Left ventricle myocardium inferior (tissue), 1 donor: ENCODE results near the gene STX2. TPM values are rescaled to one million over a fixed set of nuclear protein-coding genes. Genes with fewer than 3 reads are reported as not detected.
"Not testable (repeated sequence)": the region's sequence is repeated elsewhere in the genome, so short reads cannot be mapped to it uniquely, and the experiment has no call there.

ENCODE experiments used
- DNase-seq: peaks from one replicate; pipeline ENCODE4 v3.0.0-alpha.2; 2020
- H3K27ac ChIP-seq: fragments of 200-600 bp; replicated peaks from 2 replicates; pipeline ENCODE4 v1.8.0; 2021
- H3K27me3 ChIP-seq: fragments of 200-600 bp; 2 replicates; pipeline ENCODE4 v1.8.0; 2021; ENCODE audit warnings: low read depth
- H3K36me3 ChIP-seq: fragments of 200-600 bp; 2 replicates; pipeline ENCODE4 v1.8.0; 2021
- H3K4me1 ChIP-seq: fragments of 200-600 bp; 2 replicates; pipeline ENCODE4 v1.8.0; 2021
- H3K4me3 ChIP-seq: fragments of 200-600 bp; 2 replicates; pipeline ENCODE4 v1.8.0; 2021; ENCODE audit warnings: mild to moderate bottlenecking, moderate library complexity
- H3K9me3 ChIP-seq: fragments of 200-600 bp; replicated peaks from 2 replicates; pipeline ENCODE4 v1.8.0; 2021
- CTCF ChIP-seq: fragments of 200-600 bp; IDR thresholded peaks from 2 replicates; pipeline ENCODE4 v1.8.0; 2021; ENCODE audit warnings: antibody characterized with exemption, mild to moderate bottlenecking, borderline replicate concordance
- intact Hi-C: fragments of 100-400 bp; cut with micrococcal nuclease; formaldehyde crosslinking; loops from one replicate; pipeline ENCODE4 v1.11.0; 2022
- total RNA-seq: library from RNA; stranded (reverse); fragmentation: NEBNext Ultra II Directional; extraction: Animal tissue kit (Norgen Biotek cat#: 25700); gene quantifications from one replicate; pipeline ENCODE4 v1.2.1, GENCODE V29; 2021
- donor health status: DM: no; HTN: yes; CAD: no; lungs with severe emphysema.

STX2 gene
- total RNA-seq, 1 donor from 2014 or later: 11.1 TPM

DNA sequence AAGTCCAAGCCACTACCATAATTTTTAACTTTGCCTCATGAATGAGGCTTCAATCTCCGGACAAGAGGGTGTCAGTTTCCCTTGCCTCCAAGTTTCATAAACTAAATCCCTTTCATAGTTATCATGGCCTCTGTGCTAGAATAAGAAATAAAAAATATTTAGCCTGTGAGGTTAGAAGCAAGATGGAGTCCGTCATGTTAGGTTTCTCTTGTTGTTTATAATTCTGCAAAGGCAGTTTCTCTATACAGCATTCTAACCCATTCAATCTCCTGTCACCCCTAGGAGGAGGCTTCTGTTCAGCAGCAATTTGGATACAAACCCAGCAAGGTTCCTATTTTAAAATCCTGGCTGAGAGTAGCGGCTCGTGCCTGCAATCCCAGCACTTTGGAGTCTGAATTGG is 17.0 kb upstream of the STX2 start:
- no peak for TF ChIP-seq CTCF
- no peak for DNase-seq
- H3K36me3 ChIP-seq: no peaks in the 10 kb centered on the region
- H3K9me3 ChIP-seq: peaks cover 11% of the 10 kb centered on the region
- H3K4me1 ChIP-seq: no peaks in the 10 kb centered on the region
- H3K27ac ChIP-seq: no peak overlapping the region
- H3K4me3 ChIP-seq: no peak overlapping the region
- intact Hi-C loops: no loop called here
- H3K27me3 ChIP-seq: peaks cover 36% of the 10 kb centered on the region

- Histone ChIP-seq H3K27me3 (peaks cover 16% of the 10 kb centered on the region), H3K4me3 (no peak overlapping the region), H3K27ac (no peak overlapping the region), H3K4me1 (no peaks in the 10 kb centered on the region), H3K36me3 (no peaks in the 10 kb centered on the region), H3K9me3 (peaks cover 8% of the 10 kb centered on the region)
- TF ChIP-seq CTCF: no peak
- intact Hi-C loops: no loop called here
- no peak for DNase-seq
Measured at GRCh38 chr12:130850418-130851021, 11.5 kb upstream of the STX2 start.

GRCh38 chr12:130849561-130850417 is 10.7 kb upstream of the STX2 start:
- Histone ChIP-seq H3K36me3 (no peaks in the 10 kb centered on the region), H3K4me1 (no peaks in the 10 kb centered on the region), H3K9me3 (peaks cover 8% of the 10 kb centered on the region), H3K27ac (no peak overlapping the region), H3K27me3 (peaks cover 9% of the 10 kb centered on the region), H3K4me3 (no peak overlapping the region)
- no peak for TF ChIP-seq CTCF
- intact Hi-C loops: no loop called here
- DNase-seq: no peak

- H3K9me3 ChIP-seq, H3K4me1 ChIP-seq, H3K27ac ChIP-seq, H3K27me3 ChIP-seq, intact Hi-C loops, H3K36me3 ChIP-seq, DNase-seq, H3K4me3 ChIP-seq: not testable (repeated sequence)
Measured at GRCh38 chr12:130848785-130849305, 9.8 kb upstream of the STX2 start.

GRCh38 chr12:130848105-130848504 is 9.1 kb upstream of the STX2 start:
- H3K4me1 ChIP-seq, H3K9me3 ChIP-seq, H3K4me3 ChIP-seq, DNase-seq, H3K36me3 ChIP-seq, intact Hi-C loops, H3K27me3 ChIP-seq, H3K27ac ChIP-seq: not testable (repeated sequence)

DNA sequence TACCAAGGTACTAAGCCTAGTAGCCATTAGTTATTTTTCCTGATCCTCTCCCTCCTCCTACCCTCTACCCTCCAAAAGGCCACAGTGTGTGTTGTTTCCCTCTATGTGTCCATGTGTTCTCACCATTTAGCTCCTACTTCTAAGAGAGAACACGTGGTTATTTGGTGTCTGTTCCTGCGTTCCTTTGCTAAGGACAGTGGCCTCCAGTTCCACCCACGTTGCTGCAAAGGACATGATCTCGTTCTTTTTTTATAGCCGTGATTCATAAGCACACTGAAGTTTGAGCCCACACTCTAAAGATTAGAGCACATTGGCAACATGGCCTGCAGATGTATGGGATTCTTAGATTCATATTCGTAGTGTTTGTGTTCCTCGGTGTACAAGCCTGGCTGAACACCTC is 8.1 kb upstream of the STX2 start:
- no peak for DNase-seq
- no peak for TF ChIP-seq CTCF
- Histone ChIP-seq H3K4me1 (no peaks in the 10 kb centered on the region), H3K4me3 (no peak overlapping the region), H3K9me3 (peaks cover 8% of the 10 kb centered on the region), H3K27ac (no peak overlapping the region), H3K27me3 (no peaks in the 10 kb centered on the region), H3K36me3 (no peaks in the 10 kb centered on the region)
- intact Hi-C loops: no loop called here
